Measurements from ENCODE around the gene PPP1R14B. TPM values are rescaled to one million over a fixed set of nuclear protein-coding genes. Genes with fewer than 3 reads are reported as not detected.

Gene PPP1R14B
- total RNA-seq, 1 donor from 2014 or later, result 481 TPM

- TF ChIP-seq, protein P1, sequence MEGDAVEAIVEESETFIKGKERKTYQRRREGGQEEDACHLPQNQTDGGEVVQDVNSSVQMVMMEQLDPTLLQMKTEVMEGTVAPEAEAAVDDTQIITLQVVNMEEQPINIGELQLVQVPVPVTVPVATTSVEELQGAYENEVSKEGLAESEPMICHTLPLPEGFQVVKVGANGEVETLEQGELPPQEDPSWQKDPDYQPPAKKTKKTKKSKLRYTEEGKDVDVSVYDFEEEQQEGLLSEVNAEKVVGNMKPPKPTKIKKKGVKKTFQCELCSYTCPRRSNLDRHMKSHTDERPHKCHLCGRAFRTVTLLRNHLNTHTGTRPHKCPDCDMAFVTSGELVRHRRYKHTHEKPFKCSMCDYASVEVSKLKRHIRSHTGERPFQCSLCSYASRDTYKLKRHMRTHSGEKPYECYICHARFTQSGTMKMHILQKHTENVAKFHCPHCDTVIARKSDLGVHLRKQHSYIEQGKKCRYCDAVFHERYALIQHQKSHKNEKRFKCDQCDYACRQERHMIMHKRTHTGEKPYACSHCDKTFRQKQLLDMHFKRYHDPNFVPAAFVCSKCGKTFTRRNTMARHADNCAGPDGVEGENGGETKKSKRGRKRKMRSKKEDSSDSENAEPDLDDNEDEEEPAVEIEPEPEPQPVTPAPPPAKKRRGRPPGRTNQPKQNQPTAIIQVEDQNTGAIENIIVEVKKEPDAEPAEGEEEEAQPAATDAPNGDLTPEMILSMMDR (IDR thresholded peaks at IDR 0.05; ENCODE audit: insufficient read depth, low read length, severe bottlenecking), result no peak
- FAIRE-seq (peak; percentile 18), DNase-seq (ENCODE audit: low read depth) (no peak)
Observed at GRCh38 chr11:64287676-64288352, 41.1 kb upstream of the PPP1R14B start.

GRCh38 chr11:64286801-64287159 is 40.0 kb upstream of the PPP1R14B start:
- peaks cover 6% of the 10 kb centered on the region for H3K36me3 ChIP-seq (ENCODE audit: control insufficient read depth, insufficient read depth, low read length)
- no peak overlapping the region for H3K4me3 ChIP-seq (ENCODE audit: low read depth, low read length)
- TF ChIP-seq, protein P1 (IDR thresholded peaks at IDR 0.05; ENCODE audit: insufficient read depth, low read length, severe bottlenecking), result no peak
- FAIRE-seq, result no peak
- DNase-seq (ENCODE audit: low read depth), result no peak
- no peaks in the 10 kb centered on the region for H3K27me3 ChIP-seq (ENCODE audit: control insufficient read depth, insufficient read depth, low read length)

More at GRCh38 chr11:64287676-64288352, 41.1 kb upstream of the PPP1R14B start:
- Histone ChIP-seq H3K36me3 (ENCODE audit: control insufficient read depth, insufficient read depth, low read length) (peaks cover 4% of the 10 kb centered on the region), H3K4me3 (ENCODE audit: low read depth, low read length) (no peak overlapping the region), H3K27me3 (ENCODE audit: control insufficient read depth, insufficient read depth, low read length) (peaks cover 8% of the 10 kb centered on the region)

DNA sequence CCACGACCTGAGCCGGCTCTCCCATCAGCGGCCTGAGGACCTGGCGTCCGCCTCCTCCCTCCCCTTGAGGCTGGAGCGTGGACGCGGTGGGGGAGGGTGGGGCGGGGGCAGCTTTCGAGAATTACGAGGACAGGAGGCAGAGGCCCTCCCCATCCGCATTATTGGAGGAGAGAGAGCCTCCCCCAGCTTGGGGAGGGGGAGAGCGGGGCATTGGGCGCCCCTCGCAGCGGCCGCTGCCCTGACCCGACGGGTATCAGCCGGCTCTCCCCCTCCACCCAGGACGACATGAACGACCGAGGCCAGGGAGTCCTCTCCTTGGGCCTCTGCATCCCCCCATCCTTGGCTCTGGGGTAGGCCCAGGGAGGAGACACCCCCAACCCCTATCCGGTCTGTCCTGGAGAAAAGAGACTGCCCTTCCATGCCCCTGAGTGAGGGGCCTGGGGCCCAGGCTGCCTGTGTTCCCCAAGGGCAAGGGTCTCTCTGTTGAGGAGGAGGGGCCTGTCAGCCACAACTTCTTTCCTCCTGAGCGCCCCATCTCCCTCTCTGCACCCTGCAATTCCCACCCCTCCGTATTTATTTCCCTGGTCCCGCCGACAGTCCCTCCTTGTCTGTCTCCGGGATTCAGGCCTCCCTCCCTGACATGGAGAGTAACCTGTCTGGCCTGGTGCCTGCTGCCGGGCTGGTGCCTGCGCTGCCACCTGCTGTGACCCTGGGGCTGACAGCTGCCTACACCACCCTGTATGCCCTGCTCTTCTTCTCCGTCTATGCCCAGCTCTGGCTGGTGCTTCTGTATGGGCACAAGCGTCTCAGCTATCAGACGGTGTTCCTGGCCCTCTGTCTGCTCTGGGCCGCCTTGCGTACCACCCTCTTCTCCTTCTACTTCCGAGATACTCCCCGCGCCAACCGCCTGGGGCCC is 39.4 kb upstream of the PPP1R14B start:
- no peak for DNase-seq (ENCODE audit: low read depth)
- TF ChIP-seq, protein P1 (IDR thresholded peaks at IDR 0.05; ENCODE audit: insufficient read depth, low read length, severe bottlenecking), result peak; percentile 54
- Histone ChIP-seq H3K27me3 (ENCODE audit: control insufficient read depth, insufficient read depth, low read length) (no peaks in the 10 kb centered on the region), H3K4me3 (ENCODE audit: low read depth, low read length) (peak overlapping the region; percentile 72), H3K36me3 (ENCODE audit: control insufficient read depth, insufficient read depth, low read length) (peaks cover 6% of the 10 kb centered on the region)
- FAIRE-seq, result no peak

DNA sequence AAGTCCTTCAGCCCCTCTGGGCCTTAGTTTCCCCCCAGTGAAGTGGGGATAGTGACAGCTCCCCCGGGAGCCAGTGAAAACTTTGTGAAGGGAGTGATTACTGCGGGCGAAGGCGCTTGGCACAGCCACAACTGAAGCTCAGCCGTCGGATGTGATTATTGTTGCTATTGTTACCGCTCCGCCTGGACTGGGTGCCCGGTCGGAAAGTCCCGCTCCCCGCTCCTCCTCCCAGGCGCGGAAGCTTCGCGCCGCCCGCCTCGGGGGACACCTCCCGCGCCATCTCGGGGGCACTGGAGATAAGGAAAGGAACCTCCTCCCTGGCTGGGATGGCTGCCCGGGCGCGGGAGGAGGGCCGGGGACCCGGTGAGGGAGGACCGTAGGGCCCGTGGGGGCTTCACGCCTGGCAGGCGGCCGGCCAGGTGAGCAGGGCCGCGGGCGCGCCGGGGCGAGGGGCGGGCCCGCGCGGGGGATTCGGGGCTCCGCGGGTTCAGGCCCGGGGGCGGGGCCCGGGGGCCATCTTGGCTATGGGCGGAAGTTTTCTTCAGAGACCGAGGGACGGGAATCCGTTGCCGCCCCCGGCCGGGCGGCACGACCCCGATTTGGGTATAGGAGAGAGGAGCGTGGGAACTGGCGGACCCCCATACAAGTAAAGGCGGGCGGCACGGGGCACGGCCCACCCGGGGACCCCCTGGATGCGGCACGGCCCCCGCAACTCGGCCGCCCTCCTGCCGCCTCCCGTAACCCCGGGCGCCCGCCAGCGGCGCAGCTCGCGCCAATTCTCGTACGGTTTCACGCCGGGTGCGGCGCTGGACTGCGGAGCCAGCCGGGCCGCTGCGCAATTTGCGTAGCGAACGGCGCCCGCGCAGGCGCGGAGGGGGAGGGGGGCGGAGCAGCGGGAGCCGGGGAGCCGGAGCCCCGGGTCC is 38.5 kb upstream of the PPP1R14B start, which contains the start of gene GPR137:
Gene GPR137, plus strand, starts transcription at position 887 of the 923 bp plus-strand sequence. CDS start 677 bp downstream, outside the sequence.
- peak; percentile 48 for DNase-seq (ENCODE audit: low read depth)

More for the DNA sequence above, 38.5 kb upstream of the PPP1R14B start, which contains the start of gene GPR137:
- H3K27me3 ChIP-seq (ENCODE audit: control insufficient read depth, insufficient read depth, low read length), result no peaks in the 10 kb centered on the region
- H3K4me3 ChIP-seq (ENCODE audit: low read depth, low read length), result peak within 1 kb of the TSS; percentile 72
- H3K36me3 ChIP-seq (ENCODE audit: control insufficient read depth, insufficient read depth, low read length), result peaks cover 6% of the 10 kb centered on the region
- FAIRE-seq, result no peak
- TF ChIP-seq, protein P1 (IDR thresholded peaks at IDR 0.05; ENCODE audit: insufficient read depth, low read length, severe bottlenecking), result no peak

All from bronchial epithelial cell (primary cell).